Stimulated activated CD8-positive, alpha-beta memory T cell treated with anti-CD3 and anti-CD28 coated beads, Interleukin-12 subunit alpha, Interleukin-12 subunit beta, amount 100 ng/mL, for 24 hours (primary cell): ENCODE data around the gene SMAD2.
"Not testable (repeated sequence)": the region's sequence is repeated elsewhere in the genome, so short reads cannot be mapped to it uniquely, and the experiment has no call there.

Experiments
- DNase-seq: peaks from one replicate; pipeline ENCODE4 v3.0.0-alpha.2; 2020; ENCODE audit errors: extremely low read depth

The SMAD2 gene

GRCh38 chr18:47930199-47930930 lies at the start of gene SMAD2:
TSS of gene SMAD2 (minus strand) at chr18:47930659. CDS start at chr18:47896756, 33,903 bp downstream.
- peak; percentile 49 for DNase-seq

- DNase-seq: no peak
Measured at GRCh38 chr18:47979611-47980200, 49.2 kb upstream of the SMAD2 start.

- DNase-seq: no peak
Measured at GRCh38 chr18:47978603-47979002, 48.1 kb upstream of the SMAD2 start.

- no peak for DNase-seq
Measured at GRCh38 chr18:47978141-47978540, 47.7 kb upstream of the SMAD2 start.

- DNase-seq: no peak
Measured at GRCh38 chr18:47975701-47976100, 45.2 kb upstream of the SMAD2 start.

GRCh38 chr18:47975105-47975504 lies 44.6 kb upstream of the SMAD2 start:
- DNase-seq: no peak

GRCh38 chr18:47970664-47971531 lies 40.4 kb upstream of the SMAD2 start:
- no peak for DNase-seq

- no peak for DNase-seq
Measured at GRCh38 chr18:47969816-47970215, 39.4 kb upstream of the SMAD2 start.

- no peak for DNase-seq
Measured at GRCh38 chr18:47968721-47969120, 38.3 kb upstream of the SMAD2 start.

GRCh38 chr18:47968006-47968676 lies 37.7 kb upstream of the SMAD2 start:
- DNase-seq: no peak

GRCh38 chr18:47964053-47964452 lies 33.6 kb upstream of the SMAD2 start:
- DNase-seq: no peak

- DNase-seq: not testable (repeated sequence)
Measured at GRCh38 chr18:47961003-47961402, 30.5 kb upstream of the SMAD2 start.

GRCh38 chr18:47953471-47953931 lies 23.0 kb upstream of the SMAD2 start:
- DNase-seq: no peak

- no peak for DNase-seq
Measured at GRCh38 chr18:47950511-47950910, 20.1 kb upstream of the SMAD2 start.

- DNase-seq: no peak
Measured at GRCh38 chr18:47949202-47949601, 18.7 kb upstream of the SMAD2 start.

GRCh38 chr18:47946889-47947288 lies 16.4 kb upstream of the SMAD2 start:
- DNase-seq: no peak

- DNase-seq: no peak
Measured at GRCh38 chr18:47944972-47945852, 14.8 kb upstream of the SMAD2 start.

GRCh38 chr18:47936952-47937351 lies 6.5 kb upstream of the SMAD2 start:
- no peak for DNase-seq

- no peak for DNase-seq
Measured at GRCh38 chr18:47935321-47936055, 5.0 kb upstream of the SMAD2 start.

- no peak for DNase-seq
Measured at GRCh38 chr18:47932603-47933002, 2.1 kb upstream of the SMAD2 start.
